ENCODE data around the gene NPIPB2. TPM values are rescaled to one million over a fixed set of nuclear protein-coding genes. Genes with fewer than 3 reads are reported as not detected.

Gene NPIPB2
- total and polyA plus RNA-seq, 10 of the 15 experiments (the other 5 are each of a cell fraction or from before 2014, with no cell fraction given), result 1.9 to 29.3 (median 10.8) TPM

DNA sequence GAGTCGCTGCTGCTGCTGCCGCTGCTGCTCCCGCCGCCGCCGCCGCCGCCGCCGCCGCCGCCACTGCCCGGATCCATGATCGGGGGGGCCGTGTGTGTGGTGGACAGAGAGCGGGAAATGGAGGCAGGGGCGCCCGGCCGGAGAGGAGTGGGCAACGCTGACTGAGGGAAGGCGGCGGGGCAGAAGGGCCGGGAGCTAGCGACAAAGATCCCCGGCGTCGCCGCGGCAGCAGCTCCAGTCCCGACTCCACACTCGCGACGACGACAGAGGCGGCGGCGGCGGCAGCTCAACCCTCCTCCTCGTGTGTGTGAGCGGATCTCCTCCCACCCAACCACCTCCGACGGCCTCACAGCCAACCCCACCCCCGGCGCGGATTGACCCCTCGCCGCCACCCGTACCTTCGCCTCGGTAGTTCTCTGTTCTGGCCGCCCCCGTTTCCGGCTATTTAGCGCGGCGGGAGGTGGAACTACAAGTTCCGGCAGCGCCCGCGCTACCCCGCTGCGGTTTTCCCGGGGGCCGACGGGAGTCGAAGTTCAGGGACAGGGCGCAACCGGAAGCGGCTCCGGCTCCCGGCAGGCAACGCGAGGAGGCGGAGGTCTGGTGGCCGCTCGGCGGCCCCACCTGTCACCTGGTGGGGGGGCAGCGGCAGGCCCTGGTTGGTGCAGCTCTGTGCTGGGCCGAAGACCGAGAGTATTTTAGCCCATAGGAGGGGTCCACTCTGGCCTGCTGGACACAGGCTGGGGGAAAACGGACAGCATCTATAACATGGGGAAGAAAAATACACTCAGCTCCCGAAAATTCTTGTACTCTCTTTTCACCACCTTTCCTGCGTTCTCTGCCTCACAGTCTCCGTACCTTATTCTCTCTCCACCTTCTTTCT is 26.0 kb downstream of the NPIPB2 start, which contains the start of gene GSPT1 (continued):
- peak; percentile 86; the same call in 1 of the 2 replicates for TF ChIP-seq ZBED1 (IDR thresholded peaks at IDR 0.05; ENCODE audit: borderline replicate concordance)
- no peak for TF ChIP-seq CHD4 (IDR thresholded peaks at IDR 0.05)
- TF ChIP-seq, protein P1, sequence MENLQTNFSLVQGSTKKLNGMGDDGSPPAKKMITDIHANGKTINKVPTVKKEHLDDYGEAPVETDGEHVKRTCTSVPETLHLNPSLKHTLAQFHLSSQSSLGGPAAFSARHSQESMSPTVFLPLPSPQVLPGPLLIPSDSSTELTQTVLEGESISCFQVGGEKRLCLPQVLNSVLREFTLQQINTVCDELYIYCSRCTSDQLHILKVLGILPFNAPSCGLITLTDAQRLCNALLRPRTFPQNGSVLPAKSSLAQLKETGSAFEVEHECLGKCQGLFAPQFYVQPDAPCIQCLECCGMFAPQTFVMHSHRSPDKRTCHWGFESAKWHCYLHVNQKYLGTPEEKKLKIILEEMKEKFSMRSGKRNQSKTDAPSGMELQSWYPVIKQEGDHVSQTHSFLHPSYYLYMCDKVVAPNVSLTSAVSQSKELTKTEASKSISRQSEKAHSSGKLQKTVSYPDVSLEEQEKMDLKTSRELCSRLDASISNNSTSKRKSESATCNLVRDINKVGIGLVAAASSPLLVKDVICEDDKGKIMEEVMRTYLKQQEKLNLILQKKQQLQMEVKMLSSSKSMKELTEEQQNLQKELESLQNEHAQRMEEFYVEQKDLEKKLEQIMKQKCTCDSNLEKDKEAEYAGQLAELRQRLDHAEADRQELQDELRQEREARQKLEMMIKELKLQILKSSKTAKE (IDR thresholded peaks at IDR 0.05; ENCODE audit: low read depth, poor library complexity, severe bottlenecking), result no peak
- no peak for TF ChIP-seq FOS (IDR thresholded peaks at IDR 0.05; ENCODE audit: borderline replicate concordance, extremely low read depth, insufficient read length)
- TF ChIP-seq RB1 (IDR thresholded peaks at IDR 0.05; ENCODE audit: borderline replicate concordance), result peak; percentile 64
- TF ChIP-seq POLR2AphosphoS5 (IDR thresholded peaks at IDR 0.05; ENCODE audit: low read length), result peak; percentile 93
- no peak for TF ChIP-seq FOXM1 (IDR thresholded peaks at IDR 0.05; ENCODE audit: low read depth, low read length)
- TF ChIP-seq, protein P2, sequence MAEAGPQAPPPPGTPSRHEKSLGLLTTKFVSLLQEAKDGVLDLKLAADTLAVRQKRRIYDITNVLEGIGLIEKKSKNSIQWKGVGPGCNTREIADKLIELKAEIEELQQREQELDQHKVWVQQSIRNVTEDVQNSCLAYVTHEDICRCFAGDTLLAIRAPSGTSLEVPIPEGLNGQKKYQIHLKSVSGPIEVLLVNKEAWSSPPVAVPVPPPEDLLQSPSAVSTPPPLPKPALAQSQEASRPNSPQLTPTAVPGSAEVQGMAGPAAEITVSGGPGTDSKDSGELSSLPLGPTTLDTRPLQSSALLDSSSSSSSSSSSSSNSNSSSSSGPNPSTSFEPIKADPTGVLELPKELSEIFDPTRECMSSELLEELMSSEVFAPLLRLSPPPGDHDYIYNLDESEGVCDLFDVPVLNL (IDR thresholded peaks at IDR 0.05; ENCODE audit: low read depth, low read length), result no peak; the same call in 1 of the 2 replicates
- no peak for TF ChIP-seq NR2C2 (IDR thresholded peaks at IDR 0.05; ENCODE audit: borderline replicate concordance, control insufficient read depth, insufficient read length, low read depth)
- no peak; the same call in 1 of the 2 replicates for TF ChIP-seq DPF2 (IDR thresholded peaks at IDR 0.05)
- no peak for TF ChIP-seq STAT3 (IDR thresholded peaks at IDR 0.05; ENCODE audit: low read depth, low read length)
- TF ChIP-seq, protein P3, sequence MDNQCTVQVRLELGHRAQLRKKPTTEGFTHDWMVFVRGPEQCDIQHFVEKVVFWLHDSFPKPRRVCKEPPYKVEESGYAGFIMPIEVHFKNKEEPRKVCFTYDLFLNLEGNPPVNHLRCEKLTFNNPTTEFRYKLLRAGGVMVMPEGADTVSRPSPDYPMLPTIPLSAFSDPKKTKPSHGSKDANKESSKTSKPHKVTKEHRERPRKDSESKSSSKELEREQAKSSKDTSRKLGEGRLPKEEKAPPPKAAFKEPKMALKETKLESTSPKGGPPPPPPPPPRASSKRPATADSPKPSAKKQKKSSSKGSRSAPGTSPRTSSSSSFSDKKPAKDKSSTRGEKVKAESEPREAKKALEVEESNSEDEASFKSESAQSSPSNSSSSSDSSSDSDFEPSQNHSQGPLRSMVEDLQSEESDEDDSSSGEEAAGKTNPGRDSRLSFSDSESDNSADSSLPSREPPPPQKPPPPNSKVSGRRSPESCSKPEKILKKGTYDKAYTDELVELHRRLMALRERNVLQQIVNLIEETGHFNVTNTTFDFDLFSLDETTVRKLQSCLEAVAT (IDR thresholded peaks at IDR 0.05), result peak; percentile 83
- TF ChIP-seq PML (IDR thresholded peaks at IDR 0.05; ENCODE audit: low read length), result no peak
- TF ChIP-seq POLR2A (IDR thresholded peaks at IDR 0.05; ENCODE audit: low read depth, low read length), result peak; percentile 92
- TF ChIP-seq TCF7 (IDR thresholded peaks at IDR 0.05; ENCODE audit: borderline replicate concordance), result 0 out of 2 replicates have a peak, but pooled peaks have one; percentile 29
- no peak for TF ChIP-seq SMC3 (IDR thresholded peaks at IDR 0.05; ENCODE audit: borderline replicate concordance, low read length)
- no peak for TF ChIP-seq IRF5 (IDR thresholded peaks at IDR 0.05; ENCODE audit: borderline replicate concordance)
- peak; percentile 28; the same call in 1 of the 2 replicates for TF ChIP-seq MTA2 (IDR thresholded peaks at IDR 0.05; ENCODE audit: low read depth)
- no peak for TF ChIP-seq EZH2 (IDR thresholded peaks at IDR 0.05; ENCODE audit: borderline replicate concordance, control insufficient read depth, low read depth, low read length)
- TF ChIP-seq CTCF (IDR thresholded peaks at IDR 0.05 in 2 of 3, conservative IDR thresholded peaks at IDR 0.05 in 1 of 3; ENCODE audit: control insufficient read depth in 2 of 3, extremely low read depth in 1 of 3, insufficient read depth in 1 of 3, low read depth in 3 of 3, low read length in 3 of 3), result 0 out of 6 replicates have a peak, but pooled peaks of 2 of the 3 experiments have one; percentile 16 to 17
- peak; percentile 98 for TF ChIP-seq BACH1 (IDR thresholded peaks at IDR 0.05; ENCODE audit: borderline replicate concordance)
- TF ChIP-seq MXI1 (IDR thresholded peaks at IDR 0.05; ENCODE audit: low read depth, low read length), result peak; percentile 77

All from GM12878 (cell line).